Mesenchymal stem cell (in vitro differentiated cells and primary cell): Measurements from ENCODE around the gene ERG28.
A peak's percentile ranks its signal among the peaks of the same experiment; 100 is the strongest.

Source experiments
- DNase-seq: peaks from one replicate; pipeline ENCODE4 v3.0.0-alpha.2; 2013
- H2AFZ ChIP-seq: one replicate; pipeline ENCODE4 v1.6.1; 2013; ENCODE audit warnings: low read depth, mild to moderate bottlenecking, control low read depth, inconsistent platforms, low read length, moderate library complexity
- H2AK5ac ChIP-seq: 2 replicates; pipeline ENCODE4 v1.6.1; 2013; ENCODE audit warnings: low read length, moderate library complexity, mild to moderate bottlenecking, inconsistent platforms; ENCODE audit not compliant: severe bottlenecking
- H2BK120ac ChIP-seq: one replicate; pipeline ENCODE4 v1.6.1; 2013; ENCODE audit warnings: low read depth, mild to moderate bottlenecking, inconsistent platforms, low read length, moderate library complexity
- H2BK12ac ChIP-seq, 2 experiments: one replicate each; pipeline ENCODE4 v1.6.1; 2013; ENCODE audit warnings: inconsistent platforms in 2 of 2, low read length in 2 of 2, mild to moderate bottlenecking in 2 of 2, moderate library complexity in 2 of 2, control low read depth in 1 of 2
- H2BK15ac ChIP-seq: one replicate; pipeline ENCODE4 v1.6.1; 2013; ENCODE audit warnings: mild to moderate bottlenecking, low read depth, inconsistent platforms; ENCODE audit not compliant: poor library complexity, severe bottlenecking
- H2BK5ac ChIP-seq: 2 replicates; pipeline ENCODE4 v1.6.1; 2013; ENCODE audit warnings: low read depth, mild to moderate bottlenecking, low read length, control low read depth, inconsistent platforms; ENCODE audit not compliant: poor library complexity, severe bottlenecking
- H3K14ac ChIP-seq, 2 experiments: one replicate each; pipeline ENCODE4 v1.6.1; 2013; ENCODE audit warnings: inconsistent platforms in 2 of 2, low read length in 2 of 2, control low read depth in 1 of 2, mild to moderate bottlenecking in 1 of 2, moderate library complexity in 1 of 2
- H3K18ac ChIP-seq, 2 experiments: one replicate each; pipeline ENCODE4 v1.6.1; 2013; ENCODE audit warnings: inconsistent platforms in 2 of 2, low read length in 2 of 2, control low read depth in 1 of 2, low read depth in 1 of 2, mild to moderate bottlenecking in 1 of 2
- H3K23ac ChIP-seq, 2 experiments: one replicate each; pipeline ENCODE4 v1.6.1; 2013; ENCODE audit warnings: inconsistent platforms in 2 of 2, low read length in 2 of 2, mild to moderate bottlenecking in 2 of 2, moderate library complexity in 2 of 2, control low read depth in 1 of 2
- H3K27ac ChIP-seq: 2 replicates; pipeline ENCODE4 v1.5.1; 2013; ENCODE audit warnings: mild to moderate bottlenecking, moderate library complexity, low read length, control low read depth, inconsistent platforms; ENCODE audit not compliant: poor library complexity, severe bottlenecking
- H3K27me3 ChIP-seq, 2 experiments: 2 replicates each; pipeline versions ENCODE4 v1.6.1 to v1.7.0; 2013; ENCODE audit warnings: low read length in 2 of 2, mild to moderate bottlenecking in 2 of 2, moderate library complexity in 2 of 2, control low read depth in 1 of 2, inconsistent platforms in 1 of 2; ENCODE audit not compliant: control insufficient read depth in 1 of 2, insufficient read depth in 1 of 2
- H3K36me3 ChIP-seq, 2 experiments: 2 replicates each; pipeline versions ENCODE4 v1.6.1 to v1.7.0; 2013; ENCODE audit warnings: low read length in 2 of 2, control low read depth in 1 of 2, inconsistent platforms in 1 of 2, low read depth in 1 of 2, mild to moderate bottlenecking in 1 of 2; ENCODE audit not compliant: insufficient read depth in 2 of 2, control insufficient read depth in 1 of 2
- H3K4ac ChIP-seq, 2 experiments: one replicate each; pipeline ENCODE4 v1.6.1; 2013; ENCODE audit warnings: inconsistent platforms in 2 of 2, low read length in 2 of 2, mild to moderate bottlenecking in 2 of 2, moderate library complexity in 2 of 2, control low read depth in 1 of 2, low read depth in 1 of 2
- H3K4me1 ChIP-seq: 2 replicates; pipeline ENCODE4 v1.6.1; 2013; ENCODE audit warnings: low read depth, low read length, control low read depth; ENCODE audit not compliant: control insufficient read depth, insufficient read depth
- H3K4me2 ChIP-seq: 2 replicates; pipeline ENCODE4 v1.6.1; 2013; ENCODE audit warnings: low read length, mild to moderate bottlenecking, inconsistent platforms; ENCODE audit not compliant: poor library complexity, severe bottlenecking
- H3K4me3 ChIP-seq, 2 experiments: 2 replicates each; pipeline versions ENCODE4 v1.5.1 to v1.7.0; 2013; ENCODE audit warnings: low read length in 2 of 2, mild to moderate bottlenecking in 2 of 2, control low read depth in 1 of 2, low read depth in 1 of 2; ENCODE audit not compliant: insufficient read depth in 1 of 2
- H3K79me1 ChIP-seq: replicated peaks from 2 replicates; pipeline ENCODE4 v1.6.1; 2013; ENCODE audit warnings: mild to moderate bottlenecking, control low read depth, low read length, inconsistent platforms; ENCODE audit not compliant: poor library complexity, severe bottlenecking
- H3K9ac ChIP-seq: 2 replicates; pipeline ENCODE4 v1.7.0; 2013; ENCODE audit warnings: mild to moderate bottlenecking, low read length, moderate library complexity
- H3K9me3 ChIP-seq: 2 replicates; pipeline ENCODE4 v1.7.0; 2013; ENCODE audit warnings: mild to moderate bottlenecking, low read length; ENCODE audit not compliant: control insufficient read depth
- H4K8ac ChIP-seq: one replicate; pipeline ENCODE4 v1.6.1; 2013; ENCODE audit warnings: inconsistent platforms, mild to moderate bottlenecking, low read length, moderate library complexity
- H4K91ac ChIP-seq: one replicate; pipeline ENCODE4 v1.6.1; 2013; ENCODE audit warnings: mild to moderate bottlenecking, low read length, inconsistent platforms
- WGBS: methylation state at CpG from one replicate; pipeline ENCODE4 v1.1.7; 2013; ENCODE audit warnings: mixed read lengths; 5-methylcytosine and 5-hydroxymethylcytosine counted together

Gene ERG28

DNA sequence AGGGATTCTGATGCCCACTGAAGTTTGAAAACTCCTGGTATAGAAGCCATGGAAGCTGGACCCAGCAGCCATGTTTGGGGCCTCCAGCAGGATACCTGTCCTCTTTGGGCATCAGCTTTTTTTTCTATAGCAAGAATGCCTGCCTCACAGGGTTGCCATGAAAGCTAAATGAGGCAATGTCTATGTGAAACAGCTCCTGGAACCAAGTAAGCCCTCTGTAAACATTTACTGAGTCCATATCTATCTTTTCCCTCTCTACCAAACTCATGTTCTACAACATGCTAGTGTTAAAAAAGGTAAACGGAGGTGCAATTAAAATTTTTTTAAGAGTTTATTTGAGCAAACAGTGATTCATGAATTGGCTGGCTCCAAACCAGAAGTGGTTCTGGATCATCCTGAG is 53.6 kb downstream of the ERG28 start:
- 100% methylated on average over 1 of the region's 1 CpG for WGBS
- Histone ChIP-seq H3K23ac (no peak overlapping the region), H3K18ac (no peak overlapping the region), H3K4me1 (peaks cover 10% of the 10 kb centered on the region), H2BK120ac (no peak overlapping the region), H3K27ac (no peak overlapping the region), H3K27me3 (no peaks in the 10 kb centered on the region), H4K91ac (no peak overlapping the region), H3K4me2 (no peak overlapping the region), H3K9me3 (peaks cover 19% of the 10 kb centered on the region), H3K9ac (no peak overlapping the region), H2BK5ac (no peak overlapping the region), H3K79me1 (peaks cover 46% of the 10 kb centered on the region), H2AK5ac (no peak overlapping the region), H3K14ac (no peak overlapping the region), H2BK15ac (no peak overlapping the region), H3K4me3 (no peak overlapping the region), H2BK12ac (no peak overlapping the region), H3K36me3 (peaks cover 0 to 7% of the 10 kb centered on the region in 2 experiments), H3K4ac (no peak overlapping the region), H4K8ac (no peak overlapping the region), H2AFZ (no peak overlapping the region)
- DNase-seq = no peak

DNA sequence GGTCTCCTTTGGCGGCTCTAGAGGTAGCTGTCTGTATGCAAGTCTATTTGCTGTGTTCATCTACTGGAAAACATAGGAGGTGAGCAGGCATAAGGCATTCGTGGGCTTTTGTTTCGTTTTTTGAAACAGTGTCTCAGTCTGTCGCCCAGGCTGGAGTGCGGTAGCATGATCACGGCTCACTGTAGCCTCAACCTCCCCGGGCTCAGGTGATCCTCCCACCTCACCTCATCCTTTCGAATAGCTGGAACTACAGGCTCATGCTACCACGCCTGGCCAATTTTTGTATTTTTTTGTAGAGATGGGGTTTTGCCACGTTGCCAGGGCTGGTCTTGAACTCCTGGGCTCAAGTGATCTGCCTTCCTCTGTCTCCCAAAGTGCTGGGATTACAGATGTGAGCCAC is 54.8 kb downstream of the ERG28 start:
- 81% methylated on average over 9 of the region's 10 CpGs for whole genome bisulfite sequencing
- Histone ChIP-seq H2BK12ac (no peak overlapping the region), H3K4me1 (peaks cover 11% of the 10 kb centered on the region)

DNA sequence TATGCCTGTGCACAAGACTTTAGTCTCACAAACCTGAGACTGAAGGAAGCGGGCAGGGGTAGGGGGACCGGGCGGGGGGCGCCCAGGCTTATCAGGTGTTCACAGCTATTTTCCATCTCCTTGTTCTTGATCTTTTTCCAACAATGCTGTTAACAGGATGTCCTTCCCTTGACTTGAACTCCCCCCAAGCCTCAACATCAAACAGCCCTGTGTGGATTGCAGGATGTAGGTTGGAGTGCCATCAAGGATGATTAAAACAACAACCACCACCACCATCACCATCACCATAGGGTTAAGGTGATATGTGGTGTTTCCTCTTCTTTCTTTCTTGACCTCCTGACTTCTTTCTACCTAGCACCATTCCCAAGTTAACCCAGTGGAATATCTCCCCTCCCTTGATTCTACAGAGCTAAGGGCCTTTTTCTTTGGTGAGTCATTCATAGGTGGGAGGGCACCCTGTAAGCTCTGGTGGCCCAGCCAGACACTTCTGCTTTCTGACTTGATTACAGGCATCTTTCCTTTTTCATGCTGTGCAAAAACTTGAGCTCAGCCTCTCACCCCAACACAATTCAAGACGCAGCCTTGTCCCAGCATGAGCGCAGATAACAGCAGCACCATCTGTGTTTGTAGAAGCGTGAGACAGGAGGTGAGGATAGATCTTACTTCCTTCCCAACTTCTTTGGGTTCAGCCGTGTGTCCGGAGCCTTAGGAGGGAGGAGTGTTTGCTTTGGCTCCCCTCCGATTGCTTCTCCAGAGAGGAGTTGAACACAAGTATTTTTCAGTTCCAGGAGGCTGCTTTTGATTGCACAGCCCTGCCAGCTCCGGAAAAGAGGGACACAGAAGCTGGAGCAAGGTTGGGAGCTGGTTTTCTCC is 55.5 kb downstream of the ERG28 start:
- Histone ChIP-seq H3K36me3 (peaks cover 0 to 7% of the 10 kb centered on the region in 2 experiments), H3K18ac (no peak overlapping the region), H3K4me2 (peak overlapping the region; percentile 26), H3K4ac (no peak overlapping the region), H2AFZ (no peak overlapping the region), H2BK5ac (no peak overlapping the region), H2BK12ac (no peak overlapping the region), H3K27ac (peak overlapping the region; percentile 72), H3K79me1 (peaks cover 42% of the 10 kb centered on the region), H3K4me3 (peak overlapping the region in 1 of 2 experiments; percentile 33), H3K27me3 (peaks cover 0 to 4% of the 10 kb centered on the region in 2 experiments), H3K9me3 (peaks cover 19% of the 10 kb centered on the region), H3K4me1 (peaks cover 11% of the 10 kb centered on the region), H3K14ac (no peak overlapping the region), H2BK120ac (no peak overlapping the region), H4K8ac (no peak overlapping the region), H2AK5ac (peak overlapping the region; percentile 95), H3K23ac (no peak overlapping the region), H2BK15ac (no peak overlapping the region), H4K91ac (no peak overlapping the region), H3K9ac (no peak overlapping the region)
- WGBS = 60% methylated on average over 11 of the region's 11 CpGs
- no peak for DNase-seq

More for the DNA sequence above, 54.8 kb downstream of the ERG28 start:
- Histone ChIP-seq H2AFZ (no peak overlapping the region), H3K9ac (no peak overlapping the region), H3K79me1 (peaks cover 48% of the 10 kb centered on the region), H3K4me3 (peak overlapping the region in 1 of 2 experiments; percentile 33), H3K14ac (no peak overlapping the region), H3K18ac (no peak overlapping the region), H3K9me3 (peaks cover 19% of the 10 kb centered on the region), H2AK5ac (peak overlapping the region; percentile 87), H4K8ac (no peak overlapping the region), H3K36me3 (peaks cover 0 to 7% of the 10 kb centered on the region in 2 experiments), H3K4me2 (peak overlapping the region; percentile 26), H2BK120ac (no peak overlapping the region), H3K27ac (peak overlapping the region; percentile 72), H3K27me3 (peaks cover 0 to 4% of the 10 kb centered on the region in 2 experiments), H4K91ac (no peak overlapping the region), H2BK5ac (no peak overlapping the region), H2BK15ac (no peak overlapping the region), H3K4ac (no peak overlapping the region), H3K23ac (no peak overlapping the region)
- no peak for DNase-seq

DNA sequence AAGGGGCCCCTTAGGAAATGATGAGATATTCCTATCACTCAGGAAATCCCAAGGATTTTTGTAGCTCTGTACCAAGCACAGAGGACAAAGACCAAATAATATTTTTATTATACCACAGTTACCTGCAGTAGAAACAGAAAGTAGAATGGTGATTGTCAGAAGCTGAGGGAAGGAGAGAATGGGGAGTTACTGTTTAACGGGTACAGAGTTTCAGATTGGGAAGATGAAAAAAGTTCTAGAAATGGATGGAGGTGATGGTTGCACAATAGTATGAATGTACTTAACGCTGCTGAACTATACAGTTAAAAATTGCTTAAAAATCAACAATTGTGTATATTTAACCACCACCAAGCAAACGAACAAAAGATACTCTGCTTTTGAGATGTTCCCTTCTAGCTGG is 58.2 kb downstream of the ERG28 start:
- Histone ChIP-seq H3K27me3 (peaks cover 0 to 4% of the 10 kb centered on the region in 2 experiments), H2BK15ac (no peak overlapping the region), H3K4me2 (no peak overlapping the region), H3K27ac (no peak overlapping the region), H4K91ac (no peak overlapping the region), H3K23ac (no peak overlapping the region), H3K4me3 (no peak overlapping the region), H2AFZ (no peak overlapping the region), H2BK12ac (no peak overlapping the region), H3K9me3 (peaks cover 3% of the 10 kb centered on the region), H3K18ac (no peak overlapping the region), H3K79me1 (peaks cover 20% of the 10 kb centered on the region), H3K4ac (no peak overlapping the region), H2BK5ac (no peak overlapping the region), H2AK5ac (no peak overlapping the region), H3K4me1 (peaks cover 11% of the 10 kb centered on the region), H2BK120ac (no peak overlapping the region), H4K8ac (no peak overlapping the region), H3K14ac (no peak overlapping the region), H3K36me3 (no peaks in the 10 kb centered on the region), H3K9ac (no peak overlapping the region)
- DNase-seq = no peak
- 78% methylated on average over 3 of the region's 3 CpGs for WGBS
